ENCODE measurements around the gene IFT52. TPM values are rescaled to one million over a fixed set of nuclear protein-coding genes. Genes with fewer than 3 reads are reported as not detected.

The IFT52 gene
- total RNA-seq, 2 donors from 2014 or later, result 10.9 to 15.9 TPM

DNA sequence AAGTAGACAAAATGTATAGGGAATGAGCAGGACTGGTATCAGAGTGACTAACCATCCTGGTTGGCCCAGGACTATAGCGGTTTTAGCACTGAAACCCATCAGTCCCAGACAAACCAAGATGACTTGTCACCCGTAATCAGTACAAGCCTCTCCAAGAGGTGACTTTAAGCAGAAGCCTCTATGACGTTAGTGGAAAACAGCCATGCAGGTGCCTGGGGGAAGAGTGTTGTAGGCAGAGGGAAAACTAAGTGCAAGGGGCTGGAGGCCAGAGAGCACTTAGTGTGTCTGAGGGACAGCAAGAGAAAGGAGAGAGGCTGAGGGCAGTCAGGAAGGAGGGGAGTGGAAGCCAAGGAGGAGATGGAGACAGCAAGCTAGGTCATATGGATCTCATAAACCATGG lies 29.8 kb upstream of the IFT52 start:
- ATAC-seq (replicated peaks), result peak; percentile 23
- peaks cover 4% of the 10 kb centered on the region for H3K4me1 Mint-ChIP-seq
- no peak overlapping the region for H3K4me3 Mint-ChIP-seq
- H3K27me3 Mint-ChIP-seq, result no peaks in the 10 kb centered on the region
- no peak overlapping the region for H3K27ac Mint-ChIP-seq
- H3K9me3 Mint-ChIP-seq, result no peaks in the 10 kb centered on the region
- H3K36me3 Mint-ChIP-seq (ENCODE audit: low read depth), result no peaks in the 10 kb centered on the region

GRCh38 chr20:43563429-43563828 lies 27.3 kb upstream of the IFT52 start:
- H3K27ac Mint-ChIP-seq, result no peak overlapping the region
- no peak for ATAC-seq (replicated peaks)
- no peak overlapping the region for H3K4me3 Mint-ChIP-seq
- H3K36me3 Mint-ChIP-seq (ENCODE audit: low read depth), result no peaks in the 10 kb centered on the region
- no peaks in the 10 kb centered on the region for H3K27me3 Mint-ChIP-seq
- H3K9me3 Mint-ChIP-seq, result no peaks in the 10 kb centered on the region
- peaks cover 4% of the 10 kb centered on the region for H3K4me1 Mint-ChIP-seq

- no peak for ATAC-seq (replicated peaks)
- Mint-ChIP-seq H3K4me1 (peaks cover 4% of the 10 kb centered on the region), H3K36me3 (ENCODE audit: low read depth) (no peaks in the 10 kb centered on the region), H3K4me3 (no peak overlapping the region), H3K27me3 (no peaks in the 10 kb centered on the region), H3K9me3 (no peaks in the 10 kb centered on the region), H3K27ac (no peak overlapping the region)
These were observed 26.7 kb upstream of the IFT52 start for GRCh38 chr20:43563991-43564390.

- H3K27me3 Mint-ChIP-seq, result no peaks in the 10 kb centered on the region
- H3K4me3 Mint-ChIP-seq, result no peak overlapping the region
- no peaks in the 10 kb centered on the region for H3K36me3 Mint-ChIP-seq (ENCODE audit: low read depth)
- H3K9me3 Mint-ChIP-seq, result no peaks in the 10 kb centered on the region
- ATAC-seq (replicated peaks), result no peak
- no peak overlapping the region for H3K27ac Mint-ChIP-seq
- peaks cover 4% of the 10 kb centered on the region for H3K4me1 Mint-ChIP-seq
These were observed 26.3 kb upstream of the IFT52 start for GRCh38 chr20:43564455-43564854.

DNA sequence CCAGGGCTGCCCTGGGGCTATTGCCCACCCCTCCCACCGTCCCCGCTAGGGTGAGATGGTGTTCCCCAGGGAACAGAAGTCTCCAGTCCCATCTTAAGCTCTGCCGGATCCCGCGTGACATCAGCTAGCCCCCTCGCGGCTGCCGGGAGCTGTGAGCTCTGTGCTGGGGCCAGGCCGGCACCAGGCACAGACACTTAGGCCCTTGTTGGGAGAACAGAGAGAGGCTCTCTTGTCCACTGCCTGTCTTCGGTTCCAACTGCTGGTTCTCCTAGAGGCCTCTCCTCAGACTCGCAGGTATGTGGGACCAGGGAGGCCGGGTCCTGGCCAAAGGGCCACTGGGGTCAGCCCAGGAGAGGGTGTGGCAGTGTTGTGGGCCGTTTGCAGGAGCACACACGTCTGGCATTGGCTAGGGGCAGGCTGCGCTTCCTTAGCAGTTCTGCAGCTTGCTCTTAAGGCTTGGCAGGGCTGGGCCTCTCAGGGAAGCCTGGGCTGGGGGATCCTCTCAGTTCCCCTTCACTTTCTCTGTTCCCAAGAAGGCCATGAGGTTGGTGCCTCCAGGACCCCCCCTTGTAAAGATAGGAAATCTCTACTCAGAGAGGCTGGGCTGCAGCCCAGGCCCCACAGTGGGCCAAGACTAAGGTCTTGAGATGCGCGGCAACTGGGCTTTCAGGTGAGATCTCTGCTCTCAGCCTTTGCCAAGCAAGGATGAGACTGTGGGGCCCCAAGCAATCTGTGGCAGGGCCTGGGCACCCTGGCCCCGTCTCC lies 25.6 kb upstream of the IFT52 start:
- no peak for ATAC-seq (replicated peaks)
- Mint-ChIP-seq H3K27me3 (no peaks in the 10 kb centered on the region), H3K4me3 (no peak overlapping the region), H3K9me3 (no peaks in the 10 kb centered on the region), H3K4me1 (peaks cover 4% of the 10 kb centered on the region), H3K36me3 (ENCODE audit: low read depth) (no peaks in the 10 kb centered on the region), H3K27ac (no peak overlapping the region)

GRCh38 chr20:43565758-43566104 lies 25.0 kb upstream of the IFT52 start:
- no peaks in the 10 kb centered on the region for H3K9me3 Mint-ChIP-seq
- ATAC-seq (replicated peaks), result no peak
- no peaks in the 10 kb centered on the region for H3K36me3 Mint-ChIP-seq (ENCODE audit: low read depth)
- H3K27me3 Mint-ChIP-seq, result no peaks in the 10 kb centered on the region
- H3K27ac Mint-ChIP-seq, result no peak overlapping the region
- H3K4me3 Mint-ChIP-seq, result no peak overlapping the region
- peaks cover 4% of the 10 kb centered on the region for H3K4me1 Mint-ChIP-seq

DNA sequence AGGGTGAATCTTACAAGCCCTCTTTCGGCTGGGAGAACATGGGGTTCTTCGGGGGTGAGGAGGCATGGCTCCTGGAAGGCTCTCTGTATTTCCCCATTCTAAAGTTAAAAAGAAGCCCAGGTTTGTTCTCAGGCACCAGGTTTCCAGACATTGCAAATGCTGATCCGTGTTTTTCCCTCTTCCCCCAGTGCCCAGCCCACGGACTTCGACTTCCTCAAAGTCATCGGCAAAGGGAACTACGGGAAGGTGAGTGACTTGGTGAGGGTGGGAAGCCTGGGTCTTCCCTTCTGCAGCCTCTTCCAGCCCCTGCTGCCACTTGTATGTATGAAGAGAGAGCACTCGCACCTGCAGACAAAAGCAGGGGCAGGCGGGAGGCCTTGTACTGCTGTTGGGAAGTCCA lies 23.3 kb upstream of the IFT52 start:
- Mint-ChIP-seq H3K4me3 (no peak overlapping the region), H3K27me3 (no peaks in the 10 kb centered on the region), H3K36me3 (ENCODE audit: low read depth) (no peaks in the 10 kb centered on the region), H3K4me1 (no peaks in the 10 kb centered on the region), H3K9me3 (no peaks in the 10 kb centered on the region), H3K27ac (no peak overlapping the region)
- no peak for ATAC-seq (replicated peaks)

DNA sequence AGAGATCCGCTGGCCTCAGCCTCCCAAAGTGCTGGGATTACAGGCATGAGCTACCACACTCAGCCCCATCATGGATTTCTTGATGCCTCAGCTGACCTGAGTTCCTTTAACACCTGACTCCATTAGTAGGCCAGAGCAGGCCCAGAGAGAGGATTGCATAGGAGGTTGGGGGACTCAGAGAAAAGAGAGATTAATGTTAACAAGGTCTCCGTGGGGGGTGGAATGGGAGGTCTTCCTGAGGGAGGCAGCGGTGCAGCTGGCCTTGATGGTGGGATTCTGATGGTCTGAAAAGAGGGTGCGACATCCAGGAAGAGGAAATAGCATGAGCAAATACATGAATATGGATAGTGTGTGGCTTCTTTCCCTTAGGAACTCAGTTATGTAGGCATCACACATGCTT lies 22.0 kb upstream of the IFT52 start:
- no peaks in the 10 kb centered on the region for H3K4me1 Mint-ChIP-seq
- no peak overlapping the region for H3K4me3 Mint-ChIP-seq
- ATAC-seq (replicated peaks), result no peak
- no peaks in the 10 kb centered on the region for H3K9me3 Mint-ChIP-seq
- H3K27ac Mint-ChIP-seq, result no peak overlapping the region
- no peaks in the 10 kb centered on the region for H3K27me3 Mint-ChIP-seq
- H3K36me3 Mint-ChIP-seq (ENCODE audit: low read depth), result no peaks in the 10 kb centered on the region

GRCh38 chr20:43569282-43569681 lies 21.5 kb upstream of the IFT52 start:
- Mint-ChIP-seq H3K27me3 (no peaks in the 10 kb centered on the region), H3K27ac (no peak overlapping the region), H3K36me3 (ENCODE audit: low read depth) (no peaks in the 10 kb centered on the region), H3K4me3 (no peak overlapping the region), H3K4me1 (no peaks in the 10 kb centered on the region), H3K9me3 (no peaks in the 10 kb centered on the region)
- ATAC-seq (replicated peaks), result no peak

GRCh38 chr20:43570496-43570895 lies 20.2 kb upstream of the IFT52 start:
- ATAC-seq (replicated peaks), result no peak
- Mint-ChIP-seq H3K4me1 (no peaks in the 10 kb centered on the region), H3K27me3 (no peaks in the 10 kb centered on the region), H3K4me3 (no peak overlapping the region), H3K36me3 (ENCODE audit: low read depth) (no peaks in the 10 kb centered on the region), H3K9me3 (no peaks in the 10 kb centered on the region), H3K27ac (no peak overlapping the region)

- H3K4me1 Mint-ChIP-seq, result no peaks in the 10 kb centered on the region
These were observed 19.4 kb upstream of the IFT52 start for GRCh38 chr20:43571310-43571709.

DNA sequence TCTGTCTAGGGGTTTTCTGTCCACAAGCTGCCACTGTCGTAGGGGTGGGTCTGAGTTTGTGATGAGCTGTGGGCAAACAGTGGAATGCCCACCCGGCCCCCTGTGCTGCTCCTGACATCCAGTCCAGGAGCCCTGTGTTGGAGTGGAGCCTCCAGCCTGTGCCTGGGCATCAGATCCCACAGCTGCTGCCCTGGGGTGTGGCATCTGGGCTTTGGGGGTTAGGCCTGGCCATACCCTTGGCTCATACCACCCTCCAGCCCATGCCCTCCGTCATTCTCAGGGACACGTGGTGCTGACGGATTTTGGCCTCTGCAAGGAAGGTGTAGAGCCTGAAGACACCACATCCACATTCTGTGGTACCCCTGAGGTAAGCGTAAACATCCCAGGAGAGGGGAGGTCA lies 19.0 kb upstream of the IFT52 start:
- Mint-ChIP-seq H3K36me3 (ENCODE audit: low read depth) (no peaks in the 10 kb centered on the region), H3K4me1 (no peaks in the 10 kb centered on the region), H3K27me3 (no peaks in the 10 kb centered on the region), H3K9me3 (no peaks in the 10 kb centered on the region), H3K27ac (no peak overlapping the region), H3K4me3 (no peak overlapping the region)
- ATAC-seq (replicated peaks), result no peak

More at GRCh38 chr20:43571310-43571709, 19.4 kb upstream of the IFT52 start:
- Mint-ChIP-seq H3K27ac (no peak overlapping the region), H3K27me3 (no peaks in the 10 kb centered on the region), H3K9me3 (no peaks in the 10 kb centered on the region), H3K36me3 (ENCODE audit: low read depth) (no peaks in the 10 kb centered on the region), H3K4me3 (no peak overlapping the region)
- no peak for ATAC-seq (replicated peaks)

GRCh38 chr20:43572891-43573290 lies 17.8 kb upstream of the IFT52 start:
- Mint-ChIP-seq H3K27me3 (no peaks in the 10 kb centered on the region), H3K36me3 (ENCODE audit: low read depth) (no peaks in the 10 kb centered on the region), H3K4me3 (no peak overlapping the region), H3K4me1 (no peaks in the 10 kb centered on the region), H3K9me3 (no peaks in the 10 kb centered on the region), H3K27ac (no peak overlapping the region)
- no peak for ATAC-seq (replicated peaks)

GRCh38 chr20:43576108-43576507 lies 14.6 kb upstream of the IFT52 start:
- Mint-ChIP-seq H3K4me3 (no peak overlapping the region), H3K9me3 (no peaks in the 10 kb centered on the region), H3K4me1 (no peaks in the 10 kb centered on the region), H3K27ac (no peak overlapping the region), H3K36me3 (ENCODE audit: low read depth) (no peaks in the 10 kb centered on the region), H3K27me3 (no peaks in the 10 kb centered on the region)
- ATAC-seq (replicated peaks), result no peak

DNA sequence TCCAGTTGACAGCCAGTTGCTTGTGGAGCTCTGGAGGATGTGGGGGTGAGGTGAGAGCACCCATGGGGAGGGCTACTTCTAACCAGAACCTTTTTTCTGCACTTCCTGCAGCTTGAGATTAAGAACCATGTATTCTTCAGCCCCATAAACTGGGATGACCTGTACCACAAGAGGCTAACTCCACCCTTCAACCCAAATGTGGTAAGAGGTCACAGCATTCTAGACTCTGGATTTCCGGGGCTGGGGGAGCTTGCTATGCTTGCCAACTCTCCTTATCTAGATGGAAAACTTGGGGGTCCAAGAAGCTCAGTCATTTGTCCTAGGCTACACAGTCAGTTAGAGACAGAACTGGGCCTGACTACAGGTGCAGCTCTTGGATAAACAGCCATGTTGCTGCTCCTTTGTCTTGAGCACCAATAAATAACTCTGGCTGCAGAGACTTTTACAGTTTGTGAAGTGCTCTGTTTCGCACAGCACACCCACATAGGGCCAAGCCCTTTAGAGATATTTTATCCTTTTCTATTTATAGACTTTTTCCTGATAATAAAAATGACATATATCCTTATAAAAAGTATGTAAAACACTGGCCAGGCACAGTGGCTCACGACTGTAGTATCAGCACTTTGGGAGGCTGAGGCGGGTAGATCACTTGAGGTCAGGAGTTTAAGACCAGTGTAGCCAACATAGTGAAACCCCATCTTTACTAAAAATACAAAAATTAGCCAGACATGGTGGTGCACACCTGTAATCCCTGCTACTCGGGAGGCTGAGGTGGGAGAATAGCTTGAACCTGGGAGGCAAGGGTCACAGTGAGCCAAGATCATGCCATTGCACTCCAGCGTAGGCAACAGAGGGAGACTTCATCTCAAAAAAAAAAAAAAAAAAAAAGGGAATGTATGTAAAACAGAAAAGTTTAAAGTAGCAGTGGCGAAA lies 10.6 kb upstream of the IFT52 start:
- Mint-ChIP-seq H3K36me3 (ENCODE audit: low read depth) (no peaks in the 10 kb centered on the region), H3K4me1 (no peaks in the 10 kb centered on the region), H3K27me3 (no peaks in the 10 kb centered on the region), H3K4me3 (no peak overlapping the region), H3K27ac (no peak overlapping the region), H3K9me3 (no peaks in the 10 kb centered on the region)
- no peak for ATAC-seq (replicated peaks)

All from activated T-helper 17 cell treated with anti-CD3 and anti-CD28 coated beads, Interleukin-2, amount 50 U/mL, for 72 hours (primary cell).